ENCODE measurements around the gene DSTN. TPM values are rescaled to one million over a fixed set of nuclear protein-coding genes. Genes with fewer than 3 reads are reported as not detected.

Gene DSTN
- total and polyA plus RNA-seq, 10 donors, result 62.0 to 157 (median 98.5) TPM

GRCh38 chr20:17524560-17524959 lies 45.3 kb upstream of the DSTN start:
- Histone ChIP-seq H3K4me3 (no peak overlapping the region), H3K36me3 (no peaks in the 10 kb centered on the region), H3K4me1 (peaks cover 0 to 10% (median 0%) of the 10 kb centered on the region in 6 donors), H3K27ac (no peak overlapping the region), H3K9me3 (no peaks in the 10 kb centered on the region), H3K27me3 (replicated peaks in 1 of 7) (peaks cover 0 to 1% (median 0%) of the 10 kb centered on the region in 7 donors)
- intact Hi-C loops (cut with DNase I; ENCODE audit: low total_unique reads), result no loop called here
- WGBS, 5 donors, result 83 to 89% (median 88%) methylated on average over 8 of the region's 8 CpGs
- no peak for TF ChIP-seq POLR2A (IDR thresholded peaks at IDR 0.05)
- no peak for TF ChIP-seq POLR2AphosphoS5 (IDR thresholded peaks at IDR 0.05)
- TF ChIP-seq CTCF (IDR thresholded peaks at IDR 0.05 in 8 of 11, conservative IDR thresholded peaks at IDR 0.05 in 3 of 11), result no peak
- DNase-seq, result no peak

- intact Hi-C loops (cut with DNase I; ENCODE audit: low total_unique reads), result no loop called here
- no peaks in the 10 kb centered on the region for H3K9me3 ChIP-seq
- 86 to 97% (median 95%) methylated on average over 5 of the region's 5 CpGs for WGBS, 5 donors
- DNase-seq, result no peak
- H3K36me3 ChIP-seq, result no peaks in the 10 kb centered on the region
- peaks cover 0 to 7% (median 0%) of the 10 kb centered on the region in 7 donors for H3K27me3 ChIP-seq (replicated peaks in 1 of 7)
- no peak overlapping the region for H3K27ac ChIP-seq
- H3K4me3 ChIP-seq, result no peak overlapping the region
- H3K4me1 ChIP-seq, result peaks cover 0 to 10% (median 0%) of the 10 kb centered on the region in 6 donors
- TF ChIP-seq CTCF (IDR thresholded peaks at IDR 0.05 in 8 of 11, conservative IDR thresholded peaks at IDR 0.05 in 3 of 11) (no peak), POLR2AphosphoS5 (IDR thresholded peaks at IDR 0.05) (no peak), POLR2A (IDR thresholded peaks at IDR 0.05) (no peak)
Measured at GRCh38 chr20:17525132-17525531, 44.7 kb upstream of the DSTN start.

- Histone ChIP-seq H3K27me3 (replicated peaks in 1 of 7) (peaks cover 0 to 12% (median 3%) of the 10 kb centered on the region in 7 donors), H3K4me3 (no peak overlapping the region), H3K36me3 (no peaks in the 10 kb centered on the region), H3K4me1 (peaks cover 0 to 9% (median 3%) of the 10 kb centered on the region in 6 donors), H3K27ac (no peak overlapping the region), H3K9me3 (no peaks in the 10 kb centered on the region)
- no peak for DNase-seq
- no peak for TF ChIP-seq POLR2A (IDR thresholded peaks at IDR 0.05)
- TF ChIP-seq CTCF (IDR thresholded peaks at IDR 0.05 in 8 of 11, conservative IDR thresholded peaks at IDR 0.05 in 3 of 11), result no peak
- no peak for TF ChIP-seq POLR2AphosphoS5 (IDR thresholded peaks at IDR 0.05)
- intact Hi-C loops (cut with DNase I; ENCODE audit: low total_unique reads), result no loop called here
Measured at GRCh38 chr20:17525650-17526049, 44.2 kb upstream of the DSTN start.

- intact Hi-C loops (cut with DNase I; ENCODE audit: low total_unique reads), result no loop called here
- Histone ChIP-seq H3K9me3 (no peaks in the 10 kb centered on the region), H3K4me1 (peaks cover 0 to 20% (median 15%) of the 10 kb centered on the region in 6 donors), H3K4me3 (no peak overlapping the region), H3K27ac (no peak overlapping the region), H3K36me3 (no peaks in the 10 kb centered on the region), H3K27me3 (replicated peaks in 1 of 7) (peaks cover 0 to 32% (median 11%) of the 10 kb centered on the region in 7 donors)
- DNase-seq, result no peak
- TF ChIP-seq POLR2A (IDR thresholded peaks at IDR 0.05), result no peak
- TF ChIP-seq CTCF (IDR thresholded peaks at IDR 0.05 in 8 of 11, conservative IDR thresholded peaks at IDR 0.05 in 3 of 11), result no peak
- TF ChIP-seq POLR2AphosphoS5 (IDR thresholded peaks at IDR 0.05), result no peak
Measured at GRCh38 chr20:17529586-17529985, 40.3 kb upstream of the DSTN start.
